ENCODE results near the gene LRRC43.

DNA sequence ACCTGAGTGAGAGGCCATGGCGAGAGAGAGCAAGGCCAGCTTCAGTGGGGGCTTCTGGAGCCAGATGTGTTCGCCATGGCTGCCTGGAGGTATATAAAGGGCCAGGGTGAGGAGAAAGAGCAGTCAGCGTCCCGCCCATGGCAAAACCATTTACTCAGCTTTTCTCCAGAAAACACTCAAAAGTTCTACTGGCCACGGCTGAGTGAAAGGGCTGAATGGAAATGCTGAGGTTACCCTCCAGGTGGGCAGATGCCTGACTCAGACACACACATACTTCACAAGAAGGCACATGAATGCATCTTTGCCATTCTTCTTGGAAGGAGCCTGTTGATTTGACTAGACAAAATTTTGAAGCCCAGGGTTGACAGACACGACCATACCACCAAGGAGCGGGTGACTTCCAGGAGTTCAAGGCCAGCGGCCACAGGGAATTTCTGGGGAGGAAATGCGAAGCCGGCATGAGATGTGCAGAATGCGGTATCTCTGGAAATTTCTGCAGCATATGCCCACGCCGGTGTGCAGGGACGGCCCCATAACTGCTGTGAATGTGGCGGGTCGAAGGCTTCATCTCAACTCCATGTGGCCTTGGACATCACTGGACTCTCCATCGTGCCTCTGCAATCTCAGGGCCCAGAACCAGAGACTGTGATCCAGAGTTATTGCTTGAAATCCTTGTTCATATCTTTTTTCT lies 8.6 kb upstream of the LRRC43 start, which contains the start of gene IL31:
- TF ChIP-seq SUZ12 (IDR thresholded peaks at IDR 0.05; ENCODE audit: extremely low read depth, insufficient read depth, insufficient read length) (no peak), YY1 (IDR thresholded peaks at IDR 0.05; ENCODE audit: insufficient read depth, insufficient read length) (no peak), ZNF274 (IDR thresholded peaks at IDR 0.05; ENCODE audit: low read depth, low read length) (no peak)
